D721Med (cell line): ENCODE results near the gene CDH24.

ENCODE experiments used
- DNase-seq: peaks from one replicate; pipeline ENCODE4 v3.0.0; 2011; ENCODE audit warnings: low spot score; ENCODE audit not compliant: insufficient read length
- FAIRE-seq: peaks from 2 replicates; lab custom pipeline; 2011; peaks lifted over from hg19 to GRCh38; lab: Jason Lieb, UNC
- CTCF ChIP-seq: IDR thresholded peaks from 2 replicates; pipeline ENCODE4 v1.5.1; 2012; ENCODE audit warnings: mild to moderate bottlenecking, control low read depth; ENCODE audit not compliant: insufficient read depth; ENCODE audit errors: missing control alignments

The CDH24 gene

GRCh38 chr14:23060536-23061260 is 3.4 kb upstream of the CDH24 start:
- FAIRE-seq (no peak), DNase-seq (no peak)
- no peak for TF ChIP-seq CTCF

GRCh38 chr14:23058654-23059504 is 1.6 kb upstream of the CDH24 start:
- no peak for DNase-seq
- FAIRE-seq = no peak
- TF ChIP-seq CTCF = no peak

GRCh38 chr14:23057757-23058653 is 685 bp upstream of the CDH24 start:
- DNase-seq (peak; percentile 88), FAIRE-seq (no peak)
- TF ChIP-seq CTCF = peak; percentile 92

DNA sequence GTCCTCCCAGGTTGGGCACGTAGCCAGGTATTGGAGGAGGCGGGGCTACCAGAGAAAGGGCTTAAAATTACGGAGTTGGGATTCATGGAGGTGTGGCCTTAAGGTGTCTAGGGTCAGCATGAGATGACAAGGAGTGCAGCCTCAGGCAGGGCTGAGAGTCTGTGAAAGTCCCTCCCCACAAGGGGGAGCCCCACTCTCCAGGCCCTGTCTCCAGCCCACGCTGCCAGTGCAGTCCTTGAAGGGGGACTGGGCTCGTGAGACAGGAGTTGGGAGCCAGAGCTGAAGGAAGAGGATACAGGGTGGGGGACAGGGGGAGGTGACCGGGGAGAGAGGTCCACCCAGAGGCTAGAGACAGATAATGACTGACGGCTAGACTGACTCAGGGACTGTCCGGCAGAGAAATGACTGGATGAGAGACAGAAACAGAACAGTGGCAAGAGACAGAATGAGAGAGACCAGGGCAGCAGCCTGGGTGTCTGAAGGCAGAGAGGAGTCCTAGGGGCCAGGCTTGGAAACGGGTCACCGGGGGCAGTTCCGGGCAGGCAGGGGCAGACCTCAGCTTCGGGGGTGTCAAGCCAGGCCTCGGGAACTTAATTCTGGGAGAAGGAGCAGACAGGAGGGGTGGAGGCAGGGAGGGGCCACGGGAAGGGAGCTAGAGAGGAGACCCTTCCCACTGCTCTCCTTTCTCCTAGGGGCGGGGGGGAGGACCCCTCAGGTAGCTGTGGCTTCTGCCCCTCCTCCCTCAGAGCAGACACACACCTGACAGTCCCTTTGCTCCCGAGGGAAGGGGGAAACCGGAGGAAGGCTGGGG is 970 bp downstream of the CDH24 start:
- FAIRE-seq (no peak), DNase-seq (peak; percentile 85)

DNA sequence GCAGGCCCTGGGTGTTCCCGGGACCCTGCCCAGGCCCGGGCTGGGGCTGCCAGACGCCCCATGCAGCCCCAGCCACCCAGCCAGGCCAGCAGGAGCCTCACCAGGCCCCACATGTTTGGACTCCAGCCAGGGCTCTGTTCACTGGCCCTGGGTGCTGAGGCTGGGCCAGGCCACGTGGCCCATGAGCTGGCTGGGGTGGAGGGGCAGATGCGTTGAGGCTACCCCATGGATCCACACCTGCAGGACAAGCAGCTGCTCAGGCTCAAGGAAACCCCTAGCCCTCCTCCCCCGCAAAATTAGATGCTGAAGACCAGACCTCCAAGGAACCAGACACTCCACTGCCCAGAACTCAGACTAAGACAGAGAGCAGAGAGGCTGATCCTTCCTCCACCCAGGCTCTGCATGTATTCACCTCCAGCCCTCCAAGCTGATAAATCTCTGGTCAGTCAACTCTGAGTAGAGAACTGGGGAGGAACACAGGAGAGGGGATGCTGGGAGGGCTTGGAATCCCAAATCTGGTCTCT is 1.6 kb downstream of the CDH24 start:
- DNase-seq (no peak), FAIRE-seq (no peak)
- no peak for TF ChIP-seq CTCF

More for the DNA sequence above, 970 bp downstream of the CDH24 start:
- peak; percentile 87 for TF ChIP-seq CTCF

DNA sequence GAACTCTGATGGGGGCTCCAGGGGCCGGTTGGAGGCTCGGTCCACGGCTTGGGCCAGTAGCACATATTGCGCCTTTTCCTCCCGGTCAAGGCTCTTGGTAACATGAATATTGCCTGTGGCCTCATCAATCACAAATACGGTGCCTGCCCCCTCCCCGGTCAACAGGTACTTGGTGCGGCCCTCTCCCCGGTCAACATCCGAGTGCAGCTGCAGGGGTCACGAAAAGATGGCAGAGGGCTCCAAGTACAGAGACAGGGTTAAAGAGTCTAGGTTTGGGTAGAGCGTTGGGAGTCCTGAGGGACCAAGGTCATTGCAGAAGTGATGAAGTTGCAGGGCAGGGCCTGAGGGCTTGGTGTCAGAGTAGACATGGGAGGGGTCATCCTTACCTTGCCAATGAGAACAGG is 2.2 kb downstream of the CDH24 start:
- no peak for FAIRE-seq
- no peak for DNase-seq

More for the DNA sequence above, 2.2 kb downstream of the CDH24 start:
- TF ChIP-seq CTCF = no peak
